Measurements from ENCODE around the gene GDF9. TPM values are rescaled to one million over a fixed set of nuclear protein-coding genes. Genes with fewer than 3 reads are reported as not detected.
A peak's percentile ranks its signal among the peaks of the same experiment; 100 is the strongest.

GDF9 gene
- total RNA-seq, 1 experiment from 2014 or later, result 0.49 TPM

DNA sequence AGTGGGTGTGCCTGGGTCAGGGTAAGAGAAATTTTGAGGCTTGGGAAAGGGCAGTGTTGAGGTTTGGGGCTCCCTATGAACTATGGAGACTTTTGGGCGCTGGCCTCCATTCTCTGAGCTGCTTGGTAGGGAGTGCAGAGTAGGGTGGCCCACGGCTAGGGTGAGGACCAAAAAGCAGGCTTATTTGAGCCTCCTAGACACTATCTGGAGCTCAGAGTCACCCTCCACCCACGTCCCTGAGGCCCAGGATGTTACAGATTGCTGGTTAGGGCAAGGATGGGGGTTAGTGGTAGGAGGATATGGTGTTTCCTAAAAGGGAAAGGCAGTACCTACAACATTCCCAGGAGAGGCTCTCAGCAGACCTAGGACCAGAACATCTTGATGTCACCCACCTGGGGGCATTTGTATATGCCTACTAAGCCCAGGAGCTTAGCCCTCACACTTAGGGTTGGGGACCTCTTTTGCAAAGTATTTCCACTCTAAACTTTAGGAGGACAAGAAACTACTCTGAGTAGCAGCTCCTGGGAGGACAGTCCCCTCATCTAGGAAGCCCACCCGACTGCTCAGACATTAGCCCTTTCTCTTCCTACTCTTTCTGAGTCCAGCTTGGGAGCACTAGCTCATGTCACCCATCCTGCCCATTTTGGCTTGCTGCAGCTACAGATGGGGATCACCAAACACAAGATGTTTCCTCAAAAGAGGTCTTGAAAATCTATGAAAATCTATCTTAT lies 38.2 kb downstream of the GDF9 start:
- TF ChIP-seq ZFX (IDR thresholded peaks at IDR 0.05) (no peak), CBX3 (IDR thresholded peaks at IDR 0.05; ENCODE audit: low read depth) (no peak), CEBPB (IDR thresholded peaks at IDR 0.05; ENCODE audit: low read depth) (no peak), ZNF274 (IDR thresholded peaks at IDR 0.05; ENCODE audit: low read depth, low read length) (no peak), YY1 (IDR thresholded peaks at IDR 0.05; ENCODE audit: extremely low read depth, insufficient replicate concordance, low read depth, low read length) (no peak), JUND (IDR thresholded peaks at IDR 0.05) (no peak), ELF1 (IDR thresholded peaks at IDR 0.05; ENCODE audit: borderline replicate concordance, low read depth) (no peak), EGR1 (IDR thresholded peaks at IDR 0.05; ENCODE audit: low read depth) (no peak), SIN3A (IDR thresholded peaks at IDR 0.05; ENCODE audit: low read depth) (no peak), SP1 (IDR thresholded peaks at IDR 0.05; ENCODE audit: low read depth) (no peak), POLR2AphosphoS5 (IDR thresholded peaks at IDR 0.05; ENCODE audit: low read depth, low read length) (no peak), RAD21 (IDR thresholded peaks at IDR 0.05; ENCODE audit: low read depth) (no peak)
- TF ChIP-seq, protein P1, sequence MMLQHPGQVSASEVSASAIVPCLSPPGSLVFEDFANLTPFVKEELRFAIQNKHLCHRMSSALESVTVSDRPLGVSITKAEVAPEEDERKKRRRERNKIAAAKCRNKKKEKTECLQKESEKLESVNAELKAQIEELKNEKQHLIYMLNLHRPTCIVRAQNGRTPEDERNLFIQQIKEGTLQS (IDR thresholded peaks at IDR 0.05), result no peak
- TF ChIP-seq, protein P2, sequence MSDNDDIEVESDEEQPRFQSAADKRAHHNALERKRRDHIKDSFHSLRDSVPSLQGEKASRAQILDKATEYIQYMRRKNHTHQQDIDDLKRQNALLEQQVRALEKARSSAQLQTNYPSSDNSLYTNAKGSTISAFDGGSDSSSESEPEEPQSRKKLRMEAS (IDR thresholded peaks at IDR 0.05), result no peak
- TF ChIP-seq, protein P3, sequence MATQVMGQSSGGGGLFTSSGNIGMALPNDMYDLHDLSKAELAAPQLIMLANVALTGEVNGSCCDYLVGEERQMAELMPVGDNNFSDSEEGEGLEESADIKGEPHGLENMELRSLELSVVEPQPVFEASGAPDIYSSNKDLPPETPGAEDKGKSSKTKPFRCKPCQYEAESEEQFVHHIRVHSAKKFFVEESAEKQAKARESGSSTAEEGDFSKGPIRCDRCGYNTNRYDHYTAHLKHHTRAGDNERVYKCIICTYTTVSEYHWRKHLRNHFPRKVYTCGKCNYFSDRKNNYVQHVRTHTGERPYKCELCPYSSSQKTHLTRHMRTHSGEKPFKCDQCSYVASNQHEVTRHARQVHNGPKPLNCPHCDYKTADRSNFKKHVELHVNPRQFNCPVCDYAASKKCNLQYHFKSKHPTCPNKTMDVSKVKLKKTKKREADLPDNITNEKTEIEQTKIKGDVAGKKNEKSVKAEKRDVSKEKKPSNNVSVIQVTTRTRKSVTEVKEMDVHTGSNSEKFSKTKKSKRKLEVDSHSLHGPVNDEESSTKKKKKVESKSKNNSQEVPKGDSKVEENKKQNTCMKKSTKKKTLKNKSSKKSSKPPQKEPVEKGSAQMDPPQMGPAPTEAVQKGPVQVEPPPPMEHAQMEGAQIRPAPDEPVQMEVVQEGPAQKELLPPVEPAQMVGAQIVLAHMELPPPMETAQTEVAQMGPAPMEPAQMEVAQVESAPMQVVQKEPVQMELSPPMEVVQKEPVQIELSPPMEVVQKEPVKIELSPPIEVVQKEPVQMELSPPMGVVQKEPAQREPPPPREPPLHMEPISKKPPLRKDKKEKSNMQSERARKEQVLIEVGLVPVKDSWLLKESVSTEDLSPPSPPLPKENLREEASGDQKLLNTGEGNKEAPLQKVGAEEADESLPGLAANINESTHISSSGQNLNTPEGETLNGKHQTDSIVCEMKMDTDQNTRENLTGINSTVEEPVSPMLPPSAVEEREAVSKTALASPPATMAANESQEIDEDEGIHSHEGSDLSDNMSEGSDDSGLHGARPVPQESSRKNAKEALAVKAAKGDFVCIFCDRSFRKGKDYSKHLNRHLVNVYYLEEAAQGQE (IDR thresholded peaks at IDR 0.05; ENCODE audit: low read depth), result no peak
- TF ChIP-seq, protein P4, sequence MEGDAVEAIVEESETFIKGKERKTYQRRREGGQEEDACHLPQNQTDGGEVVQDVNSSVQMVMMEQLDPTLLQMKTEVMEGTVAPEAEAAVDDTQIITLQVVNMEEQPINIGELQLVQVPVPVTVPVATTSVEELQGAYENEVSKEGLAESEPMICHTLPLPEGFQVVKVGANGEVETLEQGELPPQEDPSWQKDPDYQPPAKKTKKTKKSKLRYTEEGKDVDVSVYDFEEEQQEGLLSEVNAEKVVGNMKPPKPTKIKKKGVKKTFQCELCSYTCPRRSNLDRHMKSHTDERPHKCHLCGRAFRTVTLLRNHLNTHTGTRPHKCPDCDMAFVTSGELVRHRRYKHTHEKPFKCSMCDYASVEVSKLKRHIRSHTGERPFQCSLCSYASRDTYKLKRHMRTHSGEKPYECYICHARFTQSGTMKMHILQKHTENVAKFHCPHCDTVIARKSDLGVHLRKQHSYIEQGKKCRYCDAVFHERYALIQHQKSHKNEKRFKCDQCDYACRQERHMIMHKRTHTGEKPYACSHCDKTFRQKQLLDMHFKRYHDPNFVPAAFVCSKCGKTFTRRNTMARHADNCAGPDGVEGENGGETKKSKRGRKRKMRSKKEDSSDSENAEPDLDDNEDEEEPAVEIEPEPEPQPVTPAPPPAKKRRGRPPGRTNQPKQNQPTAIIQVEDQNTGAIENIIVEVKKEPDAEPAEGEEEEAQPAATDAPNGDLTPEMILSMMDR (IDR thresholded peaks at IDR 0.05 in 2 of 3, conservative IDR thresholded peaks at IDR 0.05 in 1 of 3; ENCODE audit: borderline replicate concordance in 1 of 3, insufficient read depth in 1 of 3, low read depth in 2 of 3, low read length in 2 of 3), result no peak
- Histone ChIP-seq H3K4me3 (replicated peaks in 1 of 2; ENCODE audit: low read depth in 1 of 2, low read length in 2 of 2) (no peak overlapping the region), H3K4me1 (ENCODE audit: control insufficient read depth in 1 of 2, insufficient read depth in 2 of 2, low read length in 2 of 2) (peaks cover 12 to 19% of the 10 kb centered on the region in 2 experiments; a peak in 3 of 4 replicates), H3K36me3 (ENCODE audit: control insufficient read depth in 1 of 2, insufficient read depth in 2 of 2, low read length in 2 of 2) (no peaks in the 10 kb centered on the region), H3K4me2 (ENCODE audit: low read length) (no peak overlapping the region), H2AFZ (ENCODE audit: low read depth, low read length, poor library complexity, severe bottlenecking) (no peak overlapping the region), H3K27me3 (ENCODE audit: insufficient read depth, low read length) (no peaks in the 10 kb centered on the region), H3K9ac (ENCODE audit: low read length) (no peak overlapping the region), H3K9me3 (ENCODE audit: control insufficient read depth in 1 of 2, insufficient read depth in 1 of 2, low read depth in 1 of 2, low read length in 2 of 2) (no peaks in the 10 kb centered on the region), H4K20me1 (ENCODE audit: insufficient read depth) (no peaks in the 10 kb centered on the region), H3K27ac (ENCODE audit: low read depth, low read length) (no peak overlapping the region), H3K9me2 (ENCODE audit: insufficient read depth) (no peaks in the 10 kb centered on the region), H3K79me2 (ENCODE audit: insufficient read depth, low read length) (peaks cover 6% of the 10 kb centered on the region; the same call in 1 of the 2 replicates)
- DNase-seq (ENCODE audit: low read depth, low spot score) (no peak), ATAC-seq (no peak)
- ChIA-PET RAD21 (ENCODE audit: low non-redundant PET in 1 of 2, low total read pairs in 2 of 2, uncharacterized antibody in 2 of 2, unreplicated experiment in 2 of 2) (interaction anchor here in 1 of 2 experiments (0.7 kb wide), 1 partner anchor 236 kb away, joined by 3 read pairs; no protein-coding TSS in a partner anchor), POLR2A (no interaction called here), CTCF (interaction anchor here (3.9 kb wide), 1 partner anchor 8 kb away, joined by 31 read pairs; no protein-coding TSS in a partner anchor)
- BruUV-seq (replicated peaks), result TSS peak; percentile 35
- intact Hi-C loops (cut with micrococcal nuclease), result no loop called here

All from HCT116 (cell line).